Measurements from ENCODE around the gene MAPK4.

GRCh38 chr18:50750546-50750945, 190.7 kb downstream of the MAPK4 start:
- TF ChIP-seq ZNF384 (IDR thresholded peaks at IDR 0.05) (no peak), FOXM1 (IDR thresholded peaks at IDR 0.05; ENCODE audit: borderline replicate concordance) (no peak), BHLHE40 (IDR thresholded peaks at IDR 0.05; ENCODE audit: borderline replicate concordance) (no peak)

Measured in HEK293T (cell line).